ENCODE results near the gene SLC22A1. TPM values are rescaled to one million over a fixed set of nuclear protein-coding genes. Genes with fewer than 3 reads are reported as not detected.
"Not testable (repeated sequence)": the region's sequence is repeated elsewhere in the genome, so short reads cannot be mapped to it uniquely, and the experiment has no call there.

Gene SLC22A1
- total and polyA plus RNA-seq, 2 of the 8 experiments (the other 6 are each of a cell fraction or from before 2014, with no cell fraction given): 0.12 to 0.45 TPM

GRCh38 chr6:160139420-160139851 lies 17.8 kb downstream of the SLC22A1 start (continued):
- no peak for TF ChIP-seq CTCF (IDR thresholded peaks at IDR 0.05; ENCODE audit: control extremely low read depth in 1 of 3, insufficient read depth in 1 of 3, low read depth in 1 of 3, low read length in 3 of 3)
- TF ChIP-seq CEBPB (IDR thresholded peaks at IDR 0.05; ENCODE audit: low read depth, low read length): no peak
- TF ChIP-seq ATF2 (IDR thresholded peaks at IDR 0.05; ENCODE audit: low read length): no peak

- H3K56ac ChIP-seq (replicated peaks; ENCODE audit: insufficient read length, low read depth, low read length); H2BK12ac ChIP-seq (ENCODE audit: low read depth, low read length); H3K9ac ChIP-seq (replicated peaks in 1 of 4; ENCODE audit: extremely low read depth in 1 of 4, low read depth in 3 of 4, low read length in 3 of 4); H3K4me3 ChIP-seq (ENCODE audit: extremely low read depth in 1 of 4, insufficient read depth in 2 of 4, low read depth in 3 of 4, low read length in 4 of 4); H3K23me2 ChIP-seq (ENCODE audit: low read depth, low read length); H4K91ac ChIP-seq (replicated peaks; ENCODE audit: insufficient read length, low read length); H3K23ac ChIP-seq (ENCODE audit: insufficient read length); H3K79me2 ChIP-seq (ENCODE audit: control insufficient read depth in 1 of 2, insufficient read depth in 2 of 2, low read length in 2 of 2); H2AK5ac ChIP-seq (ENCODE audit: low read depth, low read length); DNase-seq (ENCODE audit: low read depth in 1 of 2, low spot score in 2 of 2); H4K5ac ChIP-seq (ENCODE audit: insufficient read length, low read depth, low read length); H3K36me3 ChIP-seq (ENCODE audit: control insufficient read depth in 2 of 4, insufficient read depth in 4 of 4, low read length in 3 of 4); H3K27me3 ChIP-seq (replicated peaks in 1 of 4; ENCODE audit: control insufficient read depth in 3 of 4, extremely low read depth in 1 of 4, insufficient read depth in 3 of 4, low read length in 3 of 4); H3K27ac ChIP-seq (ENCODE audit: low read depth, low read length); H2AFZ ChIP-seq (ENCODE audit: low read length); H3K79me1 ChIP-seq (ENCODE audit: low read depth, low read length); H2BK15ac ChIP-seq (ENCODE audit: low read length); H4K8ac ChIP-seq (ENCODE audit: extremely low read depth, insufficient read depth, low read length); H2BK120ac ChIP-seq (replicated peaks; ENCODE audit: low read depth, low read length); H3K4ac ChIP-seq (replicated peaks; ENCODE audit: insufficient read length, low read depth, low read length); H3K14ac ChIP-seq (ENCODE audit: insufficient read length); FAIRE-seq; H3K4me2 ChIP-seq (ENCODE audit: insufficient read depth in 1 of 2, low read depth in 2 of 2, low read length in 2 of 2); H3K18ac ChIP-seq (ENCODE audit: extremely low read depth, low read length); H4K20me1 ChIP-seq (replicated peaks in 1 of 2; ENCODE audit: control insufficient read depth in 1 of 2, insufficient read depth in 2 of 2, low read length in 2 of 2); H2BK5ac ChIP-seq (ENCODE audit: low read depth, low read length); H3K9me3 ChIP-seq (ENCODE audit: insufficient read depth in 2 of 2, low read depth in 1 of 2, low read length in 1 of 2); POLR2A ChIA-PET (ENCODE audit: partially characterized antibody); H2BK20ac ChIP-seq (ENCODE audit: low read length): not testable (repeated sequence)
- H3K4me1 ChIP-seq (replicated peaks in 1 of 4; ENCODE audit: control insufficient read depth in 3 of 4, insufficient read depth in 4 of 4, low read length in 3 of 4): peaks cover 0 to 14% (median 3%) of the 10 kb centered on the region in 4 experiments; a peak in 3 of 7 replicates
- CTCF ChIA-PET (ENCODE audit: partially characterized antibody): interaction anchor here (0.6 to 5.0 kb wide), 6 partner anchors 9 to 1160 kb away, joined by 3 to 35 read pairs (median 4); no protein-coding TSS in a partner anchor
- 91% methylated on average over 3 of the region's 3 CpGs; no CpG with 5 or more reads in 1 of the 2 experiments for WGBS, 2 experiments (ENCODE audit: extremely low coverage in 1 of 2, insufficient coverage in 1 of 2, insufficient read length in 1 of 2, insufficient replicate concordance in 2 of 2, low coverage in 1 of 2, low lambda C conversion rate in 2 of 2, missing lambda C conversion rate in 1 of 2)
Measured at GRCh38 chr6:160140493-160140892, 18.9 kb downstream of the SLC22A1 start.
